Measurements from ENCODE around the gene PLEKHH1.
A peak's percentile ranks its signal among the peaks of the same experiment; 100 is the strongest.
"Not testable (repeated sequence)": the region's sequence is repeated elsewhere in the genome, so short reads cannot be mapped to it uniquely, and the experiment has no call there.

PLEKHH1 gene

DNA sequence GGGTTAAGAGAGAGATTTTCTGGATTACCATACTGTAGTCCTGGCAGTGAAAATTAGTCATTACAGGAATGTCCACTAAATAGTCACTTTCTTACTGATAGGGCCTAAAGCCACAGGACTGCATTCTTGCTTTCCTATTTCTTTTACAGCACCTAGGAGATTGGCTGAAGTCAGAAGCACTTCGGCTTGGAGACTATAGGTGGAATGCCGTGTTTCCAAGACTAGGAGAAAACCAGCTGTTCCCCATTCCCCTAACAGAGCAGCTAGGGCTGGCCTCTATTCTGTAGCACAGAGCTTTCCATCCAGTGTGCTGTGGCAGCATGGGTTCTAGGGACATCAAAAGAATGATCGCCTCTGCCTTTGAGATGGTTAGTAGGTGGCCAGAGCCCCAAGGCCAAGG is 51.9 kb downstream of the PLEKHH1 start:
- DNase-seq: no peak

DNA sequence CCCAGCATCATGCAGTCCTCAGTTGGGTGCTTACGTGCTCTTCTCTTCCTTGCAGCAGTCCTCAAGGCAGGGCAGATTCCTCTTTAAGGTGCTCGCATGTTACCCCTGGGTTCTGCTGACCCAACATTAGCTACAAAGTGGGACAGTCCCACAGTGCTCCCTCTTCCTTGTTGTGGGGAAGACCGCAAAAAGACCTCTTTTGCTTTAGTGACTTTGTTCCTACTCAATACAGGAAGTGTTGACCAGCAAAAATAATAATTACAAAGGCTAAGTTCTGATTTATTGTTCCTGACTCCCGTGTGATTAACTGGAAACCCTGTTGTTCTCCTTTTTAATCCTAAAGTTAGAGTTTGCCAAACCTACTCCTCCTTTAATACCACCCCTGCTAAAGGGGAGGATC is 53.3 kb downstream of the PLEKHH1 start:
- DNase-seq: no peak

DNA sequence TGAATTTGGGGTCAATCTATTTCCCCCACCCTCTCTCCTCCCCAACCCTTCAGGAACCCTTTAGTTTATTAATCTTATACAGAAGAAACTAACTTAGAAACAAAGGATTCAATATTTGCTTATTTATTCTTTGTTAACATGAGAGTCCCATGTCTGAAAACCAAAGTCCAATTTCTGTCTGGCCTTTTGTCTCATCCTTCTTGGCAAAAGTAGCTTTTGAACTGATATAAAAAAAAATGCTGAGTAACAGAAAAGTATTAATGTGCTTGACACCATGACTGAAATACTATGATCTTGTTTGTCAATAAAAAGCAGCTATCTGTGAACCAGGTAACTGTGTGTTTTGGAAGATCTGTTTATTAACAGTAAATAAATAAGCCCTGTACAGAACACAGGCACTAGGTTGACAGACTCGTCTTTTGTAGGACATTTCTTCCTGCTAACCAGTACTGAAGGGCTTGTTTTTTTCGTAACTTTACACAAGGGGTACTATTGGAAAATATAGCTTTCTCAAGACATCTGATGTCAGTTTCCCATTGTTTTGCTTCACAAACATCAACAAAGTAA is 56.2 kb downstream of the PLEKHH1 start:
- no peak for DNase-seq

DNA sequence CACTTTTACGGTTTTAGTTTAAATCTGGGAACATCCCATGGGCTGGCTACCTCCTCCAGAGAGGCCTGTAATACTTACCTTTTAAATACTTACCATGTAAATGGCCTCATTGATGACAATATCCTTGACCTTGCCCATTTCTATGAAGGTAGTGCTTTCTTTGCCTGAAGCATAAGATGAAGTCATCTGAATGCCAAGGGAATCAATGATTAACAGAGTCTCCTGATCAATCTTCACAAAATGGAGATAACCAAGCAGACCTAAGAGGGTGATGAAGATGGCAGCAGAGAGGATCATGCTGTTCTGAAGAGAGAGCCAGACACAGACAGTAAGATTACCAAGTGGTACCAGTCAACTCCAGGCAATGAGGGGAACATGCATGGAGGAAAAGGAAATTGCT is 60.6 kb downstream of the PLEKHH1 start:
- DNase-seq: not testable (repeated sequence)

DNA sequence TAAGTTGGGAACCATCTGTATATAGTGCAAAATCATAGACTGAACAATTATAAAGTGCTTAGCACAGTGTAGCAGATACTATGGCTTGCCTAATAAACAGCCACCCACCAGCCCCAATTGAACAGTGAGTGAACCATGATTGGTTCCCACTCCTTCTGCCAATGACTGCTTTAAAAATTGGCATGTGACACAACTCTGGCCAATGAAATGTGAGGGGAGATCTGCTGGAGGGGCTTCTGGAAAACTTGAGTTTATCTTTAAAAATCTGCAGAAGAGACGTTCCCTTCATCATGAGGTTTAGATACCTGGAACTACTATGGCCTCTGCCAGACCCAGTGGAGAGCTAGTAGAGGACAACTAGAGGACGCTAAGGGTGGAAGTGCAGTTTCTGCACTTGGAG is 62.3 kb downstream of the PLEKHH1 start:
- DNase-seq: no peak

DNA sequence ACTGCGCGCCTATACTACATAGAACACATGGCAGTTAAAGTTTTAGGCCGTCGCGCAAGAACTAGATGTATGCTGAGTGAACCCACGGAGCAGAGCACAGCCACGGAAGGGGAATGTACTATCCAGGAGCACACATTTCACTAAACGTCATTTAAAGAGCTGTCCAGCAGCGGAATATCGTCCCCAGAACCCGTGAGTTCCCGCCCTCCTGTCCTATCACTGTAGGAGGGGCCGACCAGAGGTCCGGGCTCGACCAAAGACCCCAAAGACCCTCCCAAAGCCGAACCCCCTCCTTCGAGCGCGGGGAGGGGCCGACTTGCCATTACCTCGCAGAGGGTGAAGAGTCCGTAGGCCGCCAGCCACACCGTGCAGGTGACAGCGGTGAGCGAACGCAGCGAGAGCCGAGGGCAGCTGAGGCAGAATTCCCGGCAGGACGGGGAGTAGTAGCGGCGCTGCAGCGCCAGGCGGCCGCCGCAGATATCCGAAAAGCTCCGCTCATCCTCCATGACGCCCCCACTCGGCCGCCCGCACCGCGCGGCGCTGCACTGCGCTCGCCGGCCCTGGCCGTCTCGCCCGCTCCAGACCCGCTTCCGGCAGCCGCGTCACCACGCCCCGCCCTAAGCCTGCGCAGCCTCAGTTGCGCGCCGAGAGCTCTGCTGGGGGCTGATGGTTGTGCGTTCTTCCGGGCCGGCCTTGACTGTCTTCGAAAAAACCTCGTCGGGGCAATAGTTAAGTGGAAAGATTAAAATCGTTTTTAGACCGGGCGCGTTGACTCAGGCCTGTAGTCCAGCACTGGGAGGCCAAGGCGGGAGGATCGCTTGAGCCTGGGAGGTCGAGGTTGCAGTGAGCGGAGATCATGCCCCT is 66.8 kb downstream of the PLEKHH1 start, which contains the start of gene PIGH:
PIGH (minus strand) TSS at position 571 of the 864 bp plus-strand sequence; CDS start at position 506, 65 bp downstream.
- peak; percentile 71 for DNase-seq

DNA sequence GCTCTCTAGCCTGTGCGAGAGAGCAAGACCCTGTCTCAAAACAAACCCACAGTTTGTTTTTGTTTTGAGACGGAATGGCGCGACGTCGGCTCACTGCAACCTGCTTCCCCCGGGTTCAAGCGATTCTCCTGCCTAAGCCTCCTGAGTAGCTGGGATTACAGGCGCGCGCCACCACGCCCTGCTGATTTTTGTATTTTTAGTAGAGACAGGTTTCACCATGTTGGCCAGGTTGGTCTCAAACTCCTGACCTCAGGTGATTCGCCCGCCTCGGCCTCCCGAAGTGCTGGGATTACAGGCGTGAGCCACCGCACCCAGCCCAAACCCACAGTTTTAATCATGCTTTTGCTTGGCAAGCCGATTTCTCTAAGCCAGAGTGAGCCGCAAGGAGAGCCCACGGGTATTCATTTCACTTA is 67.5 kb downstream of the PLEKHH1 start:
- not testable (repeated sequence) for DNase-seq

DNA sequence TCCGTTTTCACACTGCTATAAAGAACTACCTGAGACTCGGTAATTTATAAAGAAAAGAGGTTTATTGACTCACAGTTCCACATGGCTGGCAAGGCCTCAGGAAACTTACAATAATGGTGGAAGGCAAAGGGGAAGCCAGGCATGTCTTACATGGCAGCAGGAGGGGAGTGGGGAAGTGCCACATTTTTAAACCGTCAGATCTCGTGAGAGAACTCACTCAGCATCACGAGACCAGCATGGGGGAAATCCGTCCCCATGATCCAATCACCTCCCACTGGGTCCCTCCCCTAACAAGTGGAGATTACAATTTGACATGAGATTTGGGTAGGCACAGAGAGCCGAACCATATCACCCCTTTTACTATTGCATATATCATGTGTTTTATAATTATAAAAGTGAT is 69.0 kb downstream of the PLEKHH1 start:
- DNase-seq: no peak

DNA sequence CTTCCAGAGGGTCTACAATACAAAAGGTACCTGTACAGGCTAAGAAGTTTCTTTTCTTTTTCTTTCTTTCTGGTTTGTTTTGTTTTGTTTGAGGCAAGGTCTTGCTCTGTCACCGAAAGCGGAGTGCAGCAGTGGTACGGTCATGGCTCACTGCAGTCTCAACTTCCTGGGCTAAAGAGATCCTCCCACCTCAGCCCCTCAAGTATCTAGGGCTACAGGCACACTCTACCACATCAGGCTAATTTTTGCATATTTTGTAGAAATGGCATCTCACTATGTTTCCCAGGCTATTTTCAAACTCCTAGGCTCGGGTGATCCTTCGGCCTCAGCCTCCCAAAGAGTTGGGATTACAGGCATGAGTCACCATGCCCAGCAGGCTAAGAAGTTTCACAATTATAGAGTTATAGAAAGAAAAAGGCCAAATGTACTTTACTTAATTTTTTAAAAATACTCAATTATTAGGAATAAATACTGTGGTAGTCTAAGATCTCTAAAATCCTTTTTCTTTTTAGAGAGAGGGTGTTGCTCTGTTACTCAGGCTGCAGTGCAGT is 70.0 kb downstream of the PLEKHH1 start:
- no peak for DNase-seq

DNA sequence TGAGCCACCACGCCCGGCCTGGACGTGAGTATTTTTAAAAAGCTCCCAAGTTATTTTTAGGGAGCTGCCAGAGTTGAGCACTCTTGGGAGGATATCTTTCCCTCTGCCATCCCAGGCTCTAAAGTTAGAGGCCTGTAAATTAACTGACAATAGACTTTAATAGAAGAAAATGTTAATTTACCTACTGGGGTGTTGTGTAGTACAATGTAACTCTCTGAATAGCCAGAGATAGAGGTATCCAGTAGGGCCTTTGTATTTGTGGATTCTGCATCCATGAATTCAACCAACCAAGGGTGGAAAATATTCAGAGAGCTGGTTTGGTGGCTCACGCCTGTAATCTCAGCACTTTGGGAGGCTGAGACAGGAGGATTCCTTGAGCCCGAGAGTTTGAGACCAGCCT is 74.6 kb downstream of the PLEKHH1 start:
- DNase-seq: no peak

DNA sequence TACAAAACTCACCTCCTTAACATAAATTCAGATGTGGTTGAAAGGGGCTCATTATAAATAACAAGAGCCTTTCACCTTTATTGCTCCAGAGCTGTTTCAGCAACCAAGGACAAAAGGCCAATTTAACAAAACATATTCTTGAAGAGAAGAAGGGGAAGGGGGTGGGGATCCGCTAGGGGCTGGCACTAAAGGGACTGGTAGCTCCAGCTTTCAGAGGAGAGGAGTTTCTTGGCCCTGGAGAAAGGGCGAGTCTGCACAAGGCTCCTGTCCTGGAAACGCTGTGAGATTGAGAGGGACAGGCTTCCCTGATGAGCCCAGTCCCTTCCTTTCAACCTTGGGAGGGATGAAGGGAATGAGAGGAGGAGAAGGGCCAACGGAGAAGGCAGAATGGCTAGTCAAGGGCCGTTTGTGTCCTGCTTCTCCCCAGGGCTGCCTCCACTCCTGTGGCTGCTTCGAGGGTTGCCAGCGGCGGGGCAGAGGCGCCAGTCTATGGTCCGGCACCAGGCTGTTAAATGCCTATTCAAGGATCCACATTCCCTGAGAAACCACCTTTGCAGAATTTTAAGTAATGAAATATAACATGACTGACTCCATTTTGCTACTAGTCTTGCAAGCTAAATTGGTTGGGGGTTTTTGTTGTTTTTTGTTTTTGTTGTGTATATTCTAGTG is 76.7 kb downstream of the PLEKHH1 start:
- no peak for DNase-seq

DNA sequence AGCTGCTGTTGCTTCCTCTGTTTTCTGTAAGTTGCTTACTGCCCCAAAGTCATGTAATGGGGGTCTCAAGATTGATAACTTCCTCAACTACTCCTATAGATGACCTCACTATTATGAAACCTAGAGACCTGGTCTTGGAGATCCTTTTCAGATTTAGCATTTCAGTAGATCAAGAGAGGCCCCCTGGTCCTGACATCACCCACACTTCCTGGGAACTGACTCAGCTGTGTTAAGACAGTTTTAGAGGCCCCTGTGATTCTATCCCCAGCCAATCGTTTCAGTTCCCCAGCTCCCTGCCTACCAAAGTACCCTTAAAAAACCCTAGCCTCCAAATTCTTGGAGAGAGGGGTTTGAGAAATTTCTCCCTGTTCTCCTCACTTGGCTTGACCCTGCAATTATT is 77.4 kb downstream of the PLEKHH1 start:
- DNase-seq: no peak

DNA sequence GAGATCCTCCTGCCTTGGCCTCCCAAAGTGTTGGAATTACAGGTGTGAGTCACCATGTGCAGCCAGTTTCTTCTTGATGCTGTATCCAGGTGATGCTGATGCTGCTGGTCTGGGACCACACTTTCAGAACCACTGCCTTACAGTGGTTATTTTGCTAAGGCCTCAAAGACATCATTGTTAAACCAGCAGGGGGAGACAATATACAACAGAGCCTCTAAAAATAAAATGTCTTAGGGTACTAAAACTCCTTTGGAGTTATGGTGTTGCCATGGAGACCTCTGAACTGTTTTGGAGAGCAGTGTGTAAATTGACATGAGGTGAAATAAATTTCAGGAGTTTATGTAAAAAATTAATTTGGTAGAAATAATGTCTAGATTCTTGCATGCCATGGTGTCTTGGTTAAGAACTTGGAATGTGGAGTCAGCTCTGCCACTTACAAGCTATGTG is 85.5 kb downstream of the PLEKHH1 start:
- DNase-seq: no peak

DNA sequence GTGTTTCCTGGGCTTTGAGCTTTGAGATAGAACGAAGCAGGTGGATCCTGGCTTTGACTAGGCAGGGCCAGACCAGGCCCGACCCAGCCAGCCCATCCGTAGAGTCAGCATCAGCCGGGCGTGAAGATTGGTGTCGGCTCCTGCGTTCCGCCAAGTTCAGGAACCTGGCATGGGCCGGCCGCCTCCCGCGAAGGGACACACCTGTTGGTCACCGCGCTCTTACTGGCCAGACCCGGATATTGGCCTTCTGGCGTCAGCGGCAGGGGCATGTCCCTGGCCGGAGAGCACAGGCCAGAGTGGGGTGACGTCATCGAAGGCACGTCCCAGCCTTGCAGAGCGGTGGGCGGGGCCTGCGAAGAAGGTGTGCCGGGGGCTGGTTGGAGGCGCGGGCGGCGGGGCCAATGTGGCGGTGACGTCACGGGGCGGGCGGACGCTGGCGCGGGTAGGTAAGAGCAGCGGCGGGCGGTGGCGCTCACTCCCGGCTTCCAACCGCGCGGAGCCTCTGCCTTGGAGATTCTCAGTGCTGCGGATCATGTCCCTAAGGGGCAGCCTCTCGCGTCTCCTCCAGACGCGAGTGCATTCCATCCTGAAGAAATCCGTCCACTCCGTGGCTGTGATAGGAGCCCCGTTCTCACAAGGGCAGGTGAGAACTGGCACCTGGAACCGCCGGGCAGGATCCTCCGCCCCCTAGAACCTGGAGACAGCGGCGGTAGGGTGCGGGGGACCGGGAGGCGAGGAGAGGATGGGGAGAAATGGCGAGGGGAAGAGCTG is 86.5 kb downstream of the PLEKHH1 start, which contains the start of gene ARG2:
ARG2 (plus strand) TSS at position 475 of the 771 bp plus-strand sequence; CDS start at position 533, 58 bp downstream.
- peak; percentile 31 for DNase-seq

DNA sequence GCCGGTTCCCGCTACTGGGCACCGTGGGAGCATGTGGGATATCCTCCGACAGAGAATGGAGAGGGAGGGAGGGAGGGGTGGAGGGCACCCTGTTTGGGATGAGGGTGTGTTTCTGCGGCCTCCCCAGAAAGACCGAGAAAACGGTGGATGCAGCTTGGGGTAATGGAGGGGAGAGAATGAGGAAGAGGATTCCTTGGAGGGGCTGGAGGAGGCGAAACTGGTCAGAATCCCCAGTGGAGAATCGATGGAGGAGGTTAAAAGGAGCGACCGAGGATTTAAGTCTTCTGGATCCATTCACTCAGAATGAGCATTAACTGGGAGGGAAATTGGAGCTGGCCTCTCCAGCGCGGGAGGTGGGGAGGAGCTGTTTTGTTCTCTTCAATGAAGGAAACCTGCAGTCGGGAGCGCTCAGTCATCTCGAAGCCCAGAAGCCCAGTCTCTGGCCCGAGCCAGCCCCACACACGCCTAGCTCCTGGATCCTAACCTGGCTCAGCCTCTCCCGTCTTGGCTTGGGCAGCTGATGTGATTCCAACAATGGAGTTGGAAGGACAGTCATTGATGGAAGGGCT is 87.2 kb downstream of the PLEKHH1 start:
- no peak for DNase-seq

DNA sequence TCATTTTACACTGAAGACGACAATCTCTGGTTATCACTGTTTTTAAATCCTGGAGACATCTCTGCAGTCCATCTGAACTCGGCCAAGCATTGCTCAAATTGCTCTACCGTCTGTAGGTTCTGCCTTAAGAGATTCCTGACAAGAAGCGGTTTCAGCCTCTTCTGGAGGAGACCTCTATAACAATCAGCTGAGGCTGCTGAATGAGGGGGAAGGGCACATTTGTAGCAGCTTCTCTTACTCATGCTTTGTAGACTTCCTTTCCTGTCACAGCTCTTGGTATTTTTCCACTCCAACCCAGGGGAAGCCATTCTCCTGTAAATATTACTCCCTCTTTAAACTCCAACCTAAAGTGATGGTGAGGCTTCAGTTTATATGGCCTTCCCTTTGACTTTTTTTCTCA is 89.6 kb downstream of the PLEKHH1 start:
- no peak for DNase-seq

DNA sequence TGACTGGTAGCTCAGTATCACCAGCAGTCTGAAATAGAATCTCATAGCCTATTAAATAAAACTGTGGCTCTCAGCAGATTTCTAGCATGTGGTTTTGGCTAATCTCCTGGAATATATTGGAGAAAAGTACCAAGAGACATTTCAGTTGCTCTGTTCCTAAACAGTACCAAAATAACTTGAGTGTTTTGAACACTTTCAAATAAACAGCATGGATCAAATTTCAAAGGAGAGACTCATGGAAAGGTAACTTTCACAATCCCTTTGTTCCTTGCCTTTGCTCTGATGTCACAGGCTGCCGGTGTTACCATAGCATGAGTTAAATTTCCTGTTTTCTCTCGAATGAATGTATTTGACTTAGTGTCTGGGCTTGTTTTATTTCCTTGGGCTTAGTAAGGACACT is 90.0 kb downstream of the PLEKHH1 start:
- DNase-seq: no peak

DNA sequence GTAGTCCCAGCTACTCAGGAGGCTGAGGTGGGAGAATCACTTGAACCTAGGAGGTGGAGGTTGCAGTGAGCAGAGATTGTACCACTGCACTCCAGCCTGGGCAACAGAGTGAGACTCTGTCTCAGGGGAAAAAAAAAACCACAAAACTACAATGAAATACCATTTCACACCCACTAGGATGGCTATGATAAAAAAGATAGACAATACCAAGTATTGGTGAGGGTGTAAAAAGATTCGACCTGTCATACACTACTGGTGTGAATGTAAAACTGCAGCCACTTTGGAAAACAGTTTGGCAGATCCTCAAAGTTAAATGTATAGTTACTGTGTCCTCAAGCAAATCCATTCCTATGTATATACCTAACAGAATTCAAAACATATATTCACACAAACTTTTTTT is 93.0 kb downstream of the PLEKHH1 start:
- not testable (repeated sequence) for DNase-seq

DNA sequence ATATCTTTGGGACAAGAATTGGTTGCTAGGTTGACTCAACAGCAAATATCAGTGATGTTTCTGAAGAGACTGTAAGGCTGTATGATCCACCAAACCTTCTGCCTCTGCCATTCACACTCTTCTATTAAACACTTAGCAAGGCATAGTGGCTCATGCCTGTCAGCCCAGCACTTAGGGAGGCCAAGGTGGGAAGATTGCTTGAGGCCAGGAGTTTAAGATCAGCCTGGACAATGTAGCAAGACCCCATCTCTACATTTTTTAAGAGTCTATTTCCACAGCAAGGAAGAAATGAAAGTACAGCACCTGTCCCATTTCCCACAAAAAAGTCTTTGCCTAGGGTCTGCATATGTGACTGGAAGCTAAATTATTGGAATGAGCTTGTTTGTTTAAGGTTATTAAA is 94.4 kb downstream of the PLEKHH1 start:
- no peak for DNase-seq

DNA sequence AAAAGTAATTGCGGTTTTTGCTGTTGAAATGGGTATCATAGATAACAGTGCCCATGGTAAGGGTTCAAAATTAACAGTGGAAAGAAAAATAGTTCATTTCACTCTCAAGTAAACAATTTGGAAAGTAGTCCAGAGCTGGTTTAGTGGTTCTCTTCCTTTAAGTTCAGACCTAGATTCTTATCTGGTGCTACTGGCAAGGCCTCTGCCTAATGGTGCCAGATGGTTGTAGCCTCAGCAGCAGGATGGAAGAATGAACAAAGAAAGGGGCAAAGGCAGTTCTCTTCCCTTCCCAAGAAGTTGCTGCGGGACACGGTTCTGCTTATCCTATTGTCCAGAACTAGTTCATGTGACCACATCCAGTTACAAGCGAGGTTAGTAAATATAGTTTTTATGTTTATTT is 97.1 kb downstream of the PLEKHH1 start:
- DNase-seq: no peak

DNA sequence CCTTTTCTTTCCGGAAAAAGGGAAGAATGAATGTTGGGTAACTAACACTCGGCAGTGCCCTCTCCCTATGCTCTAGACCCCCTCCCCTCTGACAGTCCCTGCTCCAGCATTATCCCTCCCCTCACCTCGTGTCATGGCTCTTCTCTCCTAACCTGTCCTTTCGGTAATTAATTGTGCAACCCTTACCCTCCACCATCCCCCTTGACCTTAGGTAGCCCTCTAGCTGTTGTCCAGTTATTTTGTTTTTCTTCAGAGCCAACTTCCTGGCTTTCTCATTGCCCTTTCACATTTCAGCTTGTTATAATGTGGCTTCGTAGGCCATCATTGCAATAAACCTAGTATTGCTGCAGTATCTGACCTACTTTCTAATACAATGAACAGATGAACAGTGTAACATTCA is 97.8 kb downstream of the PLEKHH1 start:
- DNase-seq: no peak

DNA sequence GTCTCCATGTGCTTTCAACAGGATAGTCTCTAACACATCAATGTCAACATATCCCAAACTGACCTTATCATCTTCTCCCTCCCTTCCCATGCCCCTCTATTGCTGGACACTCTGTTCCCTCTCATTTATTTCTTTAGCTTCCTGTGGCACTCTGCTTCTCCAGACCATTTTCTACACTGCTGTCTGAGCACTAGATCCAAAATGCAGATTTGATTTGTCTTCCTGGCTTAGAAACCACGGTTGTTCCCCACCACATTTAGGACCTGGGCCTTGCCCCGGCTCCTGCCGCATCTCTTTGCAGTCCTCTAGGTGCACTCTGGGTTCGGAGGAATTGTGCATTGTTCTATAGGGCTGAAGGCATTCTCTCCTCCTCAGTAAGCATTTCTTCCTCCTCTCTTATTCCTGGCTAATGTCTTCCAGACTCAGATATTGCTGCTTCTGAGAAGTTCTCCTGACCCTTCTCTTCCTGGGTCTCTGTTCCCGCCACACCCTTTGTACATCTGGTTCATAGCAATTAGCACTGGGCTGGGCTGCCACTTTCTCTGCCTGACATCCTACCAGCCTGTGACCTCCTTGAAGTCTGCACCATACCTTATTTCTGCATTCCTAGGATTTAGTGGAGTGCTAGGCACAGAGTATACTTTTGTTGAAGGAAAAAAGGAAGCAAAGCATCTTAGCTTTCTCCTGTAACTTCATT is 100.5 kb downstream of the PLEKHH1 start:
- DNase-seq: no peak

Data from cortex of kidney (tissue), 1 donor.